HCT116 (cell line): ENCODE measurements around the gene CCNJL. TPM values are rescaled to one million over a fixed set of nuclear protein-coding genes. Genes with fewer than 3 reads are reported as not detected.

Experiments
- ATAC-seq: fragments of 200-7000 bp; cut with Tn5 transposase; 2 replicates; pipeline ENCODE4 v1.9.1; 2020; ENCODE audit warnings: mild to moderate bottlenecking, moderate library complexity
- BruUV-seq: library from RNA; stranded (reverse); fragments of 400-500 nt; replicated peaks from 2 replicates; lab custom pipeline; 2021; lab: Mats Ljungman, UMichigan
- CTCF ChIA-PET: fragments of 300-600 bp; sonication (Branson Sonifier 250); formaldehyde crosslinking; loops from one replicate; lab custom pipeline; 2021; ENCODE audit warnings: antibody characterized with exemption; lab: Charles Lee
- POLR2A ChIA-PET: fragments of 300-600, 350-600 bp; sonication (Branson Sonifier 250); formaldehyde crosslinking; loops from one replicate; lab custom pipeline; 2021; ENCODE audit warnings: antibody characterized with exemption; lab: Charles Lee
- RAD21 ChIA-PET, 2 experiments: fragments of 300-600 bp; sonication (Branson Sonifier 250); formaldehyde crosslinking; loops; one replicate each; lab custom pipeline; 2023; ENCODE audit warnings: low total read pairs in 2 of 2; ENCODE audit not compliant: uncharacterized antibody in 2 of 2, unreplicated experiment in 2 of 2, low non-redundant PET in 1 of 2; lab: Charles Lee
- DNase-seq: peaks from one replicate; pipeline ENCODE4 v3.0.0-alpha.2; 2010; ENCODE audit warnings: low read depth, low spot score
- H2AFZ ChIP-seq: fragments of 200-600 bp; shearing (Covaris generic), sonication (generic); 2 replicates; pipeline ENCODE4 v1.6.1; 2017; ENCODE audit warnings: low read depth, mixed run types, mixed read lengths, antibody characterized with exemption, low read length; ENCODE audit not compliant: poor library complexity, severe bottlenecking
- H3K27ac ChIP-seq: 2 replicates; pipeline ENCODE4 v1.5.1; 2012; ENCODE audit warnings: low read depth, low read length
- H3K27me3 ChIP-seq: fragments of 200-600 bp; sonication (generic); 2 replicates; pipeline ENCODE4 v1.6.1; 2016; ENCODE audit warnings: mixed run types, low read length, mixed read lengths; ENCODE audit not compliant: insufficient read depth
- H3K36me3 ChIP-seq, 2 experiments: fragments of 200-500 bp in 1 of 2; fragments of 200-600 bp in 1 of 2; sonication (Bioruptor generic) in 1 of 2; sonication (generic) in 1 of 2; 2 replicates each; pipeline versions ENCODE4 v1.5.1 to v1.6.1; 2014 to 2016; ENCODE audit warnings: low read length in 2 of 2, inconsistent platforms in 1 of 2, mixed read lengths in 1 of 2, mixed run types in 1 of 2; ENCODE audit not compliant: insufficient read depth in 2 of 2, control insufficient read depth in 1 of 2
- H3K4me1 ChIP-seq, 2 experiments: fragments of 200-600 bp in 1 of 2; sonication (generic) in 1 of 2; 2 replicates each; pipeline versions ENCODE4 v1.5.1 to v1.6.1; 2012 to 2017; ENCODE audit warnings: low read length in 2 of 2, inconsistent platforms in 1 of 2, mild to moderate bottlenecking in 1 of 2, mixed read lengths in 1 of 2, mixed run types in 1 of 2, moderate library complexity in 1 of 2; ENCODE audit not compliant: insufficient read depth in 2 of 2, control insufficient read depth in 1 of 2
- H3K4me2 ChIP-seq: fragments of 200-600 bp; sonication (generic); 2 replicates; pipeline ENCODE4 v1.6.1; 2017; ENCODE audit warnings: mixed run types, low read length, mixed read lengths
- H3K4me3 ChIP-seq, 2 experiments: fragments of 200-600 bp in 1 of 2; sonication (generic) in 1 of 2; replicated peaks in 1 of 2; 2 replicates each; pipeline ENCODE4 v1.5.1; 2011 to 2016; ENCODE audit warnings: low read length in 2 of 2, control low read depth in 1 of 2, low read depth in 1 of 2, mild to moderate bottlenecking in 1 of 2, mixed read lengths in 1 of 2, mixed run types in 1 of 2
- H3K79me2 ChIP-seq: fragments of 200-600 bp; sonication (generic); 2 replicates; pipeline ENCODE4 v1.6.1; 2017; ENCODE audit warnings: mild to moderate bottlenecking, mixed run types, low read length, moderate library complexity, mixed read lengths; ENCODE audit not compliant: insufficient read depth
- H3K9ac ChIP-seq: fragments of 200-600 bp; sonication (generic); 2 replicates; pipeline ENCODE4 v1.6.1; 2016; ENCODE audit warnings: low read length, mixed read lengths
- H3K9me2 ChIP-seq: fragments of 200-600 bp; sonication (generic), shearing (Covaris generic); 2 replicates; pipeline ENCODE4 v1.6.1; 2017; ENCODE audit warnings: mixed run types, mild to moderate bottlenecking, moderate library complexity; ENCODE audit not compliant: insufficient read depth
- H3K9me3 ChIP-seq, 2 experiments: fragments of 200-500 bp in 1 of 2; fragments of 200-600 bp in 1 of 2; sonication (Bioruptor generic) in 1 of 2; sonication (generic) in 1 of 2; 2 replicates each; pipeline ENCODE4 v1.6.1; 2014 to 2017; ENCODE audit warnings: low read length in 2 of 2, mixed read lengths in 2 of 2, inconsistent platforms in 1 of 2, low read depth in 1 of 2, mild to moderate bottlenecking in 1 of 2, mixed run types in 1 of 2, moderate library complexity in 1 of 2; ENCODE audit not compliant: control insufficient read depth in 1 of 2, insufficient read depth in 1 of 2
- H4K20me1 ChIP-seq: fragments of 200-600 bp; sonication (generic), shearing (Covaris generic); 2 replicates; pipeline ENCODE4 v1.6.1; 2017; ENCODE audit warnings: mixed run types, mild to moderate bottlenecking, moderate library complexity; ENCODE audit not compliant: insufficient read depth
- CBX3 ChIP-seq: IDR thresholded peaks from 2 replicates; pipeline ENCODE4 v1.6.1; 2012; ENCODE audit warnings: low read depth
- EGR1 ChIP-seq: IDR thresholded peaks from 2 replicates; pipeline ENCODE4 v1.6.1; 2012; ENCODE audit warnings: low read depth
- ELF1 ChIP-seq: IDR thresholded peaks from 2 replicates; pipeline ENCODE4 v1.6.1; 2012; ENCODE audit warnings: low read depth, borderline replicate concordance
- JUND ChIP-seq: IDR thresholded peaks from 2 replicates; pipeline ENCODE4 v1.6.1; 2012
- MAX ChIP-seq: IDR thresholded peaks from 2 replicates; pipeline ENCODE4 v1.6.1; 2012
- POLR2A ChIP-seq: IDR thresholded peaks from 2 replicates; pipeline ENCODE4 v1.7.0; 2011; ENCODE audit warnings: borderline replicate concordance; ENCODE audit not compliant: insufficient read depth, insufficient read length; ENCODE audit errors: extremely low read depth
- POLR2AphosphoS5 ChIP-seq: IDR thresholded peaks from 2 replicates; pipeline ENCODE4 v1.6.1; 2011; ENCODE audit warnings: mild to moderate bottlenecking, low read depth, low read length, moderate library complexity
- REST ChIP-seq: IDR thresholded peaks from 2 replicates; pipeline ENCODE4 v1.6.1; 2012; ENCODE audit warnings: low read depth
- SIN3A ChIP-seq: IDR thresholded peaks from 2 replicates; pipeline ENCODE4 v1.6.1; 2012; ENCODE audit warnings: low read depth
- SP1 ChIP-seq: IDR thresholded peaks from 2 replicates; pipeline ENCODE4 v1.6.1; 2012; ENCODE audit warnings: low read depth
- SRF ChIP-seq: IDR thresholded peaks from 2 replicates; pipeline ENCODE4 v1.6.1; 2012; ENCODE audit warnings: low read depth
- intact Hi-C: fragments of 100-400 bp; cut with micrococcal nuclease; formaldehyde crosslinking; loops from 2 replicates; pipeline ENCODE4 v1.10.0; 2022
- total RNA-seq: library from RNA; stranded (reverse); gene quantifications from one replicate; pipeline ENCODE4 v1.2.1, GENCODE V29; 2021; ENCODE audit not compliant: unreplicated experiment
- TF ChIP-seq, protein P1 (sequence below): IDR thresholded peaks from 2 replicates; pipeline ENCODE4 v1.6.1; 2012
- TF ChIP-seq, protein P2 (sequence below): IDR thresholded peaks from 2 replicates; pipeline ENCODE4 v1.6.1; 2011; ENCODE audit warnings: mild to moderate bottlenecking, low read length, moderate library complexity; ENCODE audit not compliant: insufficient replicate concordance; ENCODE audit errors: extremely low read depth

CCNJL gene
- total RNA-seq, 1 experiment from 2014 or later: 2.9 TPM

DNA sequence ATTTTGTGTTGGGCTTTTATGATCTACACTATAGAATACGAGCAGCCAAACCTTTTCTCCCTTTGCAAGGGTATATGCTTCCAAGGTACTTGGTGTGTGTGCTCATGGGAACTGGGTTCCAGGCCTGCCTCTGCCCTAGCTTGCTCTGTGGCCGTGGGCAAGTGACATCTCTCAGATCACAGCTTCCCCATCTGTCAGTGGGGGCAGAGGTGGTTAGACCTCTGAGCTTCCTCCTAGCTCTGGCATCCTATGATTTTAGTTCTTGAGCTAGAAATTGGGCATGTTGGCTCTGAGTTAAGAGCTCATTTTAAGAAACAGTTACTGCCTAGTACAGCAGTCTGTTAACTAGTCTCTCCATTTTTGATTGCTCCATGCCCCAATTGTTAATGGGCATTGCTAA lies 12.5 kb upstream of the CCNJL start:
- TF ChIP-seq JUND: no peak
- no peak for TF ChIP-seq POLR2A
- no peak for TF ChIP-seq ELF1
- no peak for TF ChIP-seq SIN3A
- TF ChIP-seq POLR2AphosphoS5: no peak
- TF ChIP-seq, protein P1, sequence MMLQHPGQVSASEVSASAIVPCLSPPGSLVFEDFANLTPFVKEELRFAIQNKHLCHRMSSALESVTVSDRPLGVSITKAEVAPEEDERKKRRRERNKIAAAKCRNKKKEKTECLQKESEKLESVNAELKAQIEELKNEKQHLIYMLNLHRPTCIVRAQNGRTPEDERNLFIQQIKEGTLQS: no peak
- no peak for TF ChIP-seq EGR1
- no peak for TF ChIP-seq MAX
- no peak for TF ChIP-seq CBX3
- TF ChIP-seq, protein P2, sequence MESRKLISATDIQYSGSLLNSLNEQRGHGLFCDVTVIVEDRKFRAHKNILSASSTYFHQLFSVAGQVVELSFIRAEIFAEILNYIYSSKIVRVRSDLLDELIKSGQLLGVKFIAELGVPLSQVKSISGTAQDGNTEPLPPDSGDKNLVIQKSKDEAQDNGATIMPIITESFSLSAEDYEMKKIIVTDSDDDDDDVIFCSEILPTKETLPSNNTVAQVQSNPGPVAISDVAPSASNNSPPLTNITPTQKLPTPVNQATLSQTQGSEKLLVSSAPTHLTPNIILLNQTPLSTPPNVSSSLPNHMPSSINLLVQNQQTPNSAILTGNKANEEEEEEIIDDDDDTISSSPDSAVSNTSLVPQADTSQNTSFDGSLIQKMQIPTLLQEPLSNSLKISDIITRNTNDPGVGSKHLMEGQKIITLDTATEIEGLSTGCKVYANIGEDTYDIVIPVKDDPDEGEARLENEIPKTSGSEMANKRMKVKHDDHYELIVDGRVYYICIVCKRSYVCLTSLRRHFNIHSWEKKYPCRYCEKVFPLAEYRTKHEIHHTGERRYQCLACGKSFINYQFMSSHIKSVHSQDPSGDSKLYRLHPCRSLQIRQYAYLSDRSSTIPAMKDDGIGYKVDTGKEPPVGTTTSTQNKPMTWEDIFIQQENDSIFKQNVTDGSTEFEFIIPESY: no peak
- TF ChIP-seq SP1: no peak
- TF ChIP-seq SRF: no peak
- no peak for TF ChIP-seq REST
- Histone ChIP-seq H3K9ac (no peak overlapping the region), H3K4me2 (no peak overlapping the region), H3K27me3 (no peaks in the 10 kb centered on the region), H3K36me3 (no peaks in the 10 kb centered on the region), H3K9me3 (no peaks in the 10 kb centered on the region), H2AFZ (no peak overlapping the region), H3K4me1 (no peaks in the 10 kb centered on the region), H3K27ac (no peak overlapping the region), H3K79me2 (no peaks in the 10 kb centered on the region), H3K9me2 (no peaks in the 10 kb centered on the region), H3K4me3 (no peak overlapping the region), H4K20me1 (no peaks in the 10 kb centered on the region)
- ChIA-PET RAD21 (no interaction called here), POLR2A (no interaction called here), CTCF (no interaction called here)
- BruUV-seq: no TSS peak
- DNase-seq (no peak), ATAC-seq (no peak)
- intact Hi-C loops: no loop called here
